Common myeloid progenitor, CD34-positive (primary cell): ENCODE results near the gene EXT2.
A peak's percentile ranks its signal among the peaks of the same experiment; 100 is the strongest.

Experiments used
- CTCF ChIA-PET: fragments of 350-600 bp; sonication (Branson Sonifier 250); formaldehyde crosslinking; loops from one replicate; lab custom pipeline; 2021; ENCODE audit warnings: antibody characterized with exemption; lab: Charles Lee
- POLR2A ChIA-PET: fragments of 350-600 bp; sonication (Branson Sonifier 250); formaldehyde crosslinking; loops from one replicate; lab custom pipeline; 2021; ENCODE audit warnings: antibody characterized with exemption; lab: Charles Lee
- DNase-seq, 3 donors: peaks; one replicate each; pipeline versions ENCODE4 v3.0.0 to v3.0.0-alpha.2; 2013
- H3K27ac ChIP-seq, 2 experiments: 1 replicate in 1 of 2; 2 replicates in 1 of 2; pipeline ENCODE4 v1.7.0; 2013; ENCODE audit warnings: inconsistent platforms in 2 of 2, low read length in 2 of 2, mild to moderate bottlenecking in 2 of 2, low read depth in 1 of 2, moderate library complexity in 1 of 2; ENCODE audit not compliant: severe bottlenecking in 2 of 2, insufficient read depth in 1 of 2, poor library complexity in 1 of 2
- H3K27me3 ChIP-seq, 5 experiments: replicated peaks in 2 of 5; 1 replicate in 3 of 5; 2 replicates in 2 of 5; pipeline versions ENCODE4 v1.6.1 to v1.7.0; 2013; ENCODE audit warnings: low read length in 4 of 5, mild to moderate bottlenecking in 2 of 5, moderate library complexity in 2 of 5, inconsistent platforms in 1 of 5; ENCODE audit not compliant: insufficient read depth in 5 of 5, control insufficient read depth in 4 of 5
- H3K36me3 ChIP-seq, 4 experiments: 1 replicate in 2 of 4; 2 replicates in 2 of 4; pipeline versions ENCODE4 v1.6.1 to v1.7.0; 2013; ENCODE audit warnings: low read length in 3 of 4, control low read depth in 1 of 4, mild to moderate bottlenecking in 1 of 4; ENCODE audit not compliant: control insufficient read depth in 4 of 4, insufficient read depth in 4 of 4
- H3K4me1 ChIP-seq, 4 experiments: 1 replicate in 3 of 4; 2 replicates in 1 of 4; pipeline versions ENCODE4 v1.6.1 to v1.7.1; 2013; ENCODE audit warnings: low read length in 3 of 4, mild to moderate bottlenecking in 3 of 4, control low read depth in 1 of 4, inconsistent platforms in 1 of 4, moderate library complexity in 1 of 4; ENCODE audit not compliant: control insufficient read depth in 4 of 4, insufficient read depth in 4 of 4; ENCODE audit errors: control extremely low read depth in 1 of 4
- H3K4me3 ChIP-seq, 7 experiments: 1 replicate in 4 of 7; 2 replicates in 3 of 7; pipeline versions ENCODE4 v1.5.1 to v1.7.0; 2013; ENCODE audit warnings: mild to moderate bottlenecking in 7 of 7, low read length in 6 of 7, moderate library complexity in 6 of 7, inconsistent platforms in 2 of 7, low read depth in 2 of 7, control low read depth in 1 of 7; ENCODE audit not compliant: insufficient read depth in 4 of 7, control insufficient read depth in 1 of 7; ENCODE audit errors: extremely low read depth in 1 of 7
- H3K9me3 ChIP-seq, 5 experiments: 1 replicate in 4 of 5; 2 replicates in 1 of 5; pipeline versions ENCODE4 v1.6.1 to v1.7.1; 2013; ENCODE audit warnings: low read length in 4 of 5, mild to moderate bottlenecking in 2 of 5, inconsistent platforms in 1 of 5, low read depth in 1 of 5, moderate library complexity in 1 of 5; ENCODE audit not compliant: control insufficient read depth in 4 of 5, insufficient read depth in 2 of 5; ENCODE audit errors: control extremely low read depth in 1 of 5
- WGBS: methylation state at CpG from one replicate; pipeline ENCODE4 v1.1.5; 2013; ENCODE audit not compliant: insufficient coverage; 5-methylcytosine and 5-hydroxymethylcytosine counted together

The EXT2 gene

GRCh38 chr11:44125598-44125997, 30.1 kb downstream of the EXT2 start:
- Histone ChIP-seq H3K9me3 (no peaks in the 10 kb centered on the region), H3K27ac (no peak overlapping the region), H3K4me1 (no peaks in the 10 kb centered on the region), H3K27me3 (no peaks in the 10 kb centered on the region), H3K36me3 (peaks cover 30 to 68% (median 47%) of the 10 kb centered on the region in 4 experiments), H3K4me3 (no peak overlapping the region)
- POLR2A ChIA-PET, result interaction anchor here (0.6 kb wide), 1 partner anchor 446 kb away, joined by 6 read pairs; no protein-coding TSS in a partner anchor
- CTCF ChIA-PET, result interaction anchor here (1.3 to 1.4 kb wide), 2 partner anchors 10 to 33 kb away, joined by 4 to 6 read pairs; no protein-coding TSS in a partner anchor
- DNase-seq, result no peak
- 78% methylated on average over 2 of the region's 4 CpGs for WGBS

- Histone ChIP-seq H3K9me3 (no peaks in the 10 kb centered on the region), H3K27me3 (no peaks in the 10 kb centered on the region), H3K4me3 (no peak overlapping the region), H3K36me3 (peaks cover 30 to 73% (median 52%) of the 10 kb centered on the region in 4 experiments), H3K27ac (no peak overlapping the region), H3K4me1 (no peaks in the 10 kb centered on the region)
- ChIA-PET CTCF (interaction anchor here (1.3 to 1.4 kb wide), 2 partner anchors 9 to 33 kb away, joined by 4 to 6 read pairs; no protein-coding TSS in a partner anchor), POLR2A (no interaction called here)
- WGBS, result 100% methylated on average over 1 of the region's 2 CpGs
- no peak for DNase-seq
Observed at GRCh38 chr11:44126304-44126703, 30.8 kb downstream of the EXT2 start.

DNA sequence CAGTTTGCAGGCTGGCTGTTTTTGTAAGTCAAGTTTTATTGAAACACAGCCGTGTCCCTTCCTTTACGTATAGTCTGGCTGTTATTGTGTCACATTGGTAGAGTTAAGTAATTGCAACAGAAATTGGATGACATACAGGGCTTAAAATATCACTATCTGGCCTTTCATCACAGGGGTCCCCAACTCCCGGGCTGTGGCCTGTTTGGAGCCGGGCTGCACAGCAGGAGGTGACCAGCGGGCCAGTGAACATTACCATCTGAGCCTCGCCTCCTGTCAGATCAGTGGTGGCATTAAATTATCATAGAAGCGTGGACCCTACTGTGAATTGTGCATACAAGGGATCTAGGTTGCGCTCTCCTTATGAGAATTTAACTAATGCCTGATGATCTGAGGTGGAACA, 31.7 kb downstream of the EXT2 start:
- Histone ChIP-seq H3K9me3 (no peaks in the 10 kb centered on the region), H3K27me3 (no peaks in the 10 kb centered on the region), H3K4me1 (no peaks in the 10 kb centered on the region), H3K4me3 (no peak overlapping the region), H3K27ac (no peak overlapping the region), H3K36me3 (peaks cover 30 to 71% (median 53%) of the 10 kb centered on the region in 4 experiments)
- POLR2A ChIA-PET, result no interaction called here
- WGBS, result 97% methylated on average over 7 of the region's 8 CpGs
- CTCF ChIA-PET, result interaction anchor here (1.0 kb wide), 1 partner anchor 11 kb away, joined by 8 read pairs; no protein-coding TSS in a partner anchor
- DNase-seq, result no peak

DNA sequence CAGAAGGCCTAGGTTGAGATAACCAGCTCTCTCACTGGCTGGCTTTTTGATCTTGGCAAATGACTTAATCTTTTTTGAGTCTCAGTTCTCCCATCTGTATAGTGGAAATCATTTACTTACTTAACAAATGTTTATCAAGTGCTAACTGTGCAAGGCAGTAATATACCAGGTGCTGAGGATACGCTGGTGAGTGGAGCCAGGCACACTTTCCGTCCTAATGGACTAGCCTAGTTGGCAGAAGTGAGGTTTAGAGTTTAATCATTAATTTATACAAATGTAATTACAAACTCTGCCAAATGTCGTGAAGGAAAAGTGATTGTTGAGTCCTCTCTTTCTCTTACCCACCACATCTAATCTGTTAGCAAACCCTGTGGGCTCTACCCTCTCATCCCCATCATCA, 33.3 kb downstream of the EXT2 start:
- Histone ChIP-seq H3K36me3 (peaks cover 29 to 74% (median 54%) of the 10 kb centered on the region in 4 experiments), H3K9me3 (no peaks in the 10 kb centered on the region), H3K4me1 (no peaks in the 10 kb centered on the region), H3K27ac (no peak overlapping the region), H3K4me3 (no peak overlapping the region), H3K27me3 (no peaks in the 10 kb centered on the region)
- POLR2A ChIA-PET, result no interaction called here
- WGBS, result no CpG with 5 or more reads among the region's 3 CpGs
- DNase-seq, result no peak
- CTCF ChIA-PET, result no interaction called here

GRCh38 chr11:44130751-44131150, 35.3 kb downstream of the EXT2 start:
- Histone ChIP-seq H3K4me1 (no peaks in the 10 kb centered on the region), H3K9me3 (no peaks in the 10 kb centered on the region), H3K27ac (no peak overlapping the region), H3K36me3 (peaks cover 25 to 64% (median 45%) of the 10 kb centered on the region in 4 experiments), H3K4me3 (no peak overlapping the region), H3K27me3 (no peaks in the 10 kb centered on the region)
- ChIA-PET CTCF (interaction anchor here (1.0 kb wide), 1 partner anchor 273 kb away, joined by 3 read pairs; no protein-coding TSS in a partner anchor), POLR2A (no interaction called here)
- WGBS, result 90% methylated on average over 5 of the region's 6 CpGs
- DNase-seq, result no peak

- CTCF ChIA-PET, result interaction anchor here (0.9 to 1.7 kb wide), 10 partner anchors 10 to 406 kb away, joined by 3 to 7 read pairs (median 4); no protein-coding TSS in a partner anchor
- Histone ChIP-seq H3K27ac (no peak overlapping the region), H3K9me3 (no peaks in the 10 kb centered on the region), H3K27me3 (no peaks in the 10 kb centered on the region), H3K36me3 (peaks cover 8 to 49% (median 35%) of the 10 kb centered on the region in 4 experiments), H3K4me1 (no peaks in the 10 kb centered on the region), H3K4me3 (no peak overlapping the region)
- no CpG with 5 or more reads among the region's 1 CpG for WGBS
- DNase-seq, result peak in 2 of 3 donors; percentile 8 to 16
- POLR2A ChIA-PET, result no interaction called here
Observed at GRCh38 chr11:44133335-44133946, 38.0 kb downstream of the EXT2 start.

DNA sequence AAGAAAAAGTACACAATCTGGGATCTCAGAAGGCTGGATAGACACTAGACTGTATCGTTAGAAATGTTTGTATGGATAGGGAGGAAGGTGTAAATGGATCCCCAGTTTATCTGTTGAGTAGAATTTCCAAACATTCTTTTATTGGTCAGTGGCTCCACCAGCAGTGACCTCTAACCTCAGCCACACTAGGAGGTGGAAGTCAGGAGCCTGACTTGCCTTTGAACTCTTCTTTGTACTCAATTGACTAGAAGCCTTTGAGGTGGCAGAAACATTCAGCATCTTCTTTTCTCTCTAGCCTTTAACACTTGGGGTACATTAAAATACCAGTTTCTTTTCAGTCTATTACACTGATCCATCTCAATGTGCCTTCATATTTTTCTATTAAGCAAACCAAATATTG, 39.1 kb downstream of the EXT2 start:
- no CpG with 5 or more reads among the region's 1 CpG for WGBS
- CTCF ChIA-PET, result interaction anchor here (0.6 to 1.7 kb wide), 3 partner anchors 11 to 32 kb away, joined by 3 to 7 read pairs (median 3); no protein-coding TSS in a partner anchor
- POLR2A ChIA-PET, result no interaction called here
- H3K4me1 ChIP-seq, result no peaks in the 10 kb centered on the region
- H3K27ac ChIP-seq, result no peak overlapping the region
- H3K36me3 ChIP-seq, result peaks cover 3 to 45% (median 30%) of the 10 kb centered on the region in 4 experiments
- no peak for DNase-seq
- H3K9me3 ChIP-seq, result no peaks in the 10 kb centered on the region
- H3K4me3 ChIP-seq, result no peak overlapping the region
- no peaks in the 10 kb centered on the region for H3K27me3 ChIP-seq
